GM23338 (cell line): ENCODE data around the gene MAP4K1. TPM values are rescaled to one million over a fixed set of nuclear protein-coding genes. Genes with fewer than 3 reads are reported as not detected.
A peak's percentile ranks its signal among the peaks of the same experiment; 100 is the strongest.

Experiments
- ATAC-seq: fragments of 200-7000 bp; cut with Tn5 transposase; 3 replicates; pipeline ENCODE4 v1.9.1; 2020
- DNase-seq: peaks from one replicate; pipeline ENCODE4 v3.0.0-alpha.2; 2015; ENCODE audit warnings: low spot score
- H2AFZ ChIP-seq: fragments of 200-600 bp; sonication (generic); 2 replicates; pipeline ENCODE4 v1.8.0; 2016; ENCODE audit warnings: antibody characterized with exemption, mild to moderate bottlenecking, moderate library complexity
- H3F3A ChIP-seq: fragments of 200-600 bp; sonication (generic); replicated peaks from 2 replicates; pipeline ENCODE4 v1.8.0; 2017; ENCODE audit warnings: antibody characterized with exemption, mixed run types, low read depth
- H3K27ac ChIP-seq: fragments of 200-600 bp; sonication (generic); 2 replicates; pipeline ENCODE4 v1.6.1; 2016; ENCODE audit warnings: low read depth
- H3K27me3 ChIP-seq: fragments of 200-600 bp; sonication (generic); 2 replicates; pipeline ENCODE4 v1.8.0; 2016; ENCODE audit warnings: mild to moderate bottlenecking, mixed run types, moderate library complexity; ENCODE audit not compliant: insufficient read depth
- H3K36me3 ChIP-seq: fragments of 200-600 bp; sonication (generic); 2 replicates; pipeline ENCODE4 v1.8.0; 2016; ENCODE audit warnings: mild to moderate bottlenecking; ENCODE audit not compliant: insufficient read depth
- H3K4me1 ChIP-seq: fragments of 200-600 bp; sonication (generic); 2 replicates; pipeline ENCODE4 v1.8.0; 2016; ENCODE audit warnings: mild to moderate bottlenecking, moderate library complexity; ENCODE audit not compliant: insufficient read depth
- H3K4me2 ChIP-seq: fragments of 200-600 bp; sonication (generic); 2 replicates; pipeline ENCODE4 v1.7.1; 2017; ENCODE audit warnings: mixed run types
- H3K4me3 ChIP-seq: fragments of 200-600 bp; sonication (generic); 2 replicates; pipeline ENCODE4 v1.6.1; 2016; ENCODE audit warnings: mixed run types
- H3K79me2 ChIP-seq: fragments of 200-600 bp; sonication (generic); replicated peaks from 2 replicates; pipeline ENCODE4 v1.8.0; 2017; ENCODE audit warnings: mild to moderate bottlenecking; ENCODE audit not compliant: insufficient read depth
- H3K9me2 ChIP-seq: fragments of 200-600 bp; sonication (generic); 2 replicates; pipeline ENCODE4 v1.8.0; 2017; ENCODE audit not compliant: insufficient read depth
- H4K20me1 ChIP-seq: fragments of 200-600 bp; sonication (generic); replicated peaks from 2 replicates; pipeline ENCODE4 v1.8.0; 2017; ENCODE audit warnings: mild to moderate bottlenecking; ENCODE audit not compliant: insufficient read depth
- H3K27ac Mint-ChIP-seq: 2 replicates; pipeline ENCODE4 v1.8.0; 2020; ENCODE audit warnings: inconsistent platforms, mild to moderate bottlenecking, moderate library complexity, mixed read lengths
- H3K27me3 Mint-ChIP-seq: 3 replicates; pipeline ENCODE4 v1.8.0; 2022; ENCODE audit warnings: low read depth, mild to moderate bottlenecking, moderate library complexity, mixed read lengths, inconsistent platforms; ENCODE audit not compliant: insufficient read depth, poor library complexity
- H3K36me3 Mint-ChIP-seq: 3 replicates; pipeline ENCODE4 v1.8.0; 2021; ENCODE audit warnings: low read depth, mild to moderate bottlenecking, inconsistent platforms, moderate library complexity, mixed read lengths
- H3K4me1 Mint-ChIP-seq: 3 replicates; pipeline ENCODE4 v1.8.0; 2020; ENCODE audit warnings: mild to moderate bottlenecking, inconsistent platforms, mixed read lengths
- H3K4me3 Mint-ChIP-seq: 3 replicates; pipeline ENCODE4 v1.8.0; 2021; ENCODE audit warnings: moderate library complexity, mild to moderate bottlenecking, inconsistent platforms, mixed read lengths
- H3K9me3 Mint-ChIP-seq: 3 replicates; pipeline ENCODE4 v1.8.0; 2020; ENCODE audit warnings: moderate library complexity, mild to moderate bottlenecking, inconsistent platforms, mixed read lengths
- CTCF ChIP-seq, 2 experiments: fragments of 200-600 bp in 1 of 2; sonication (generic) in 1 of 2; conservative IDR thresholded peaks; 2 replicates each; pipeline versions ENCODE4 v1.5.1 to v1.6.1; 2016 to 2017; ENCODE audit warnings: antibody characterized with exemption in 2 of 2, low read depth in 2 of 2, mild to moderate bottlenecking in 2 of 2, moderate library complexity in 1 of 2
- EZH2 ChIP-seq: fragments of 200-600 bp; sonication (generic); IDR thresholded peaks from one replicate; pipeline ENCODE4 v1.8.0; 2017; ENCODE audit warnings: antibody characterized with exemption, mild to moderate bottlenecking, low read depth; ENCODE audit not compliant: unreplicated experiment
- JUNB ChIP-seq: IDR thresholded peaks from one replicate; pipeline ENCODE4 v1.6.1; 2016; ENCODE audit warnings: antibody characterized with exemption; ENCODE audit not compliant: unreplicated experiment
- POLR2AphosphoS5 ChIP-seq: IDR thresholded peaks from 2 replicates; pipeline ENCODE4 v1.6.1; 2016; ENCODE audit warnings: antibody characterized with exemption, low read depth
- REST ChIP-seq: IDR thresholded peaks from one replicate; pipeline ENCODE4 v1.6.1; 2018; ENCODE audit warnings: antibody characterized with exemption; ENCODE audit not compliant: unreplicated experiment
- polyA plus RNA-seq: library from polyadenylated mRNA; unstranded; fragments of >200 nt; fragmentation: Nextera tagmentation; extraction: Ambion mirVana; gene quantifications from 2 replicates; pipeline ENCODE4 v1.2.1, GENCODE V29; 2016
- total RNA-seq: library from RNA; depleted of rRNA; stranded (reverse); fragments of >200 nt; shearing (Covaris generic); gene quantifications from 2 replicates; pipeline ENCODE4 v1.2.3, GENCODE V29; 2014

The MAP4K1 gene
- total and polyA plus RNA-seq, 2 experiments from 2014 or later = 7.7 to 44.6 TPM

GRCh38 chr19:38635483-38636399 lies 18.0 kb upstream of the MAP4K1 start:
- H3K36me3 ChIP-seq = peaks cover 13% of the 10 kb centered on the region; the same call in 1 of the 2 replicates
- peak overlapping the region; percentile 78 for H3K27ac Mint-ChIP-seq
- no peak for TF ChIP-seq EZH2
- TF ChIP-seq REST = no peak
- TF ChIP-seq JUNB = no peak
- H3K27me3 ChIP-seq = no peaks in the 10 kb centered on the region
- peaks cover 14% of the 10 kb centered on the region for H3K4me1 Mint-ChIP-seq
- H3K4me2 ChIP-seq = no peak overlapping the region
- DNase-seq = no peak
- peaks cover 14% of the 10 kb centered on the region for H3K27me3 Mint-ChIP-seq
- H3F3A ChIP-seq = peaks cover 16% of the 10 kb centered on the region
- H3K9me3 Mint-ChIP-seq = no peaks in the 10 kb centered on the region
- no peak overlapping the region for H2AFZ ChIP-seq
- peak overlapping the region; percentile 73 for H3K27ac ChIP-seq
- H3K4me3 ChIP-seq = no peak overlapping the region
- no peaks in the 10 kb centered on the region for H3K79me2 ChIP-seq
- ATAC-seq = no peak
- H4K20me1 ChIP-seq = no peaks in the 10 kb centered on the region; the same call in 1 of the 2 replicates
- no peak overlapping the region for H3K4me3 Mint-ChIP-seq
- H3K36me3 Mint-ChIP-seq = peaks cover 61% of the 10 kb centered on the region
- peaks cover 4% of the 10 kb centered on the region; the same call in 1 of the 2 replicates for H3K4me1 ChIP-seq
- H3K9me2 ChIP-seq = no peaks in the 10 kb centered on the region

GRCh38 chr19:38634757-38635482 lies 17.2 kb upstream of the MAP4K1 start:
- Histone ChIP-seq H3K36me3 (peaks cover 13% of the 10 kb centered on the region; the same call in 1 of the 2 replicates), H3K27me3 (no peaks in the 10 kb centered on the region), H2AFZ (no peak overlapping the region), H3K27ac (peak overlapping the region; percentile 73; the same call in 1 of the 2 replicates), H3K4me1 (peaks cover 4% of the 10 kb centered on the region; the same call in 1 of the 2 replicates), H3K79me2 (no peaks in the 10 kb centered on the region), H3F3A (peaks cover 16% of the 10 kb centered on the region), H3K9me2 (no peaks in the 10 kb centered on the region), H4K20me1 (no peaks in the 10 kb centered on the region; the same call in 1 of the 2 replicates), H3K4me2 (no peak overlapping the region), H3K4me3 (no peak overlapping the region)
- DNase-seq = peak; percentile 73
- no peak for TF ChIP-seq POLR2AphosphoS5
- TF ChIP-seq CTCF (conservative IDR thresholded peaks at IDR 0.05; ENCODE audit: low read depth in 2 of 2) = peak; percentile 90 to 99
- H3K9me3 Mint-ChIP-seq = no peaks in the 10 kb centered on the region
- H3K4me3 Mint-ChIP-seq = no peak overlapping the region
- H3K27me3 Mint-ChIP-seq = peaks cover 14% of the 10 kb centered on the region
- peak; percentile 40 for ATAC-seq
- H3K4me1 Mint-ChIP-seq = peaks cover 14% of the 10 kb centered on the region
- H3K36me3 Mint-ChIP-seq = peaks cover 69% of the 10 kb centered on the region
- H3K27ac Mint-ChIP-seq = peak overlapping the region; percentile 89; the same call in 1 of the 2 replicates
